Nephron progenitor cell (in vitro differentiated cells): ENCODE data around the gene ADAMTS9.

ENCODE experiments used
- DNase-seq: peaks from one replicate; pipeline ENCODE4 v3.0.0; 2021
- H3K27ac Mint-ChIP-seq: 2 replicates; pipeline ENCODE4 v1.8.0; 2021; ENCODE audit warnings: mild to moderate bottlenecking, moderate library complexity, mixed read lengths
- H3K27me3 Mint-ChIP-seq: 2 replicates; pipeline ENCODE4 v1.8.0; 2021; ENCODE audit warnings: mild to moderate bottlenecking, low read depth, mixed read lengths; ENCODE audit not compliant: poor library complexity
- H3K36me3 Mint-ChIP-seq: 2 replicates; pipeline ENCODE4 v1.8.0; 2021; ENCODE audit warnings: low read depth, mixed read lengths
- H3K4me1 Mint-ChIP-seq: 2 replicates; pipeline ENCODE4 v1.8.0; 2021; ENCODE audit warnings: mixed read lengths
- H3K4me3 Mint-ChIP-seq: 2 replicates; pipeline ENCODE4 v1.8.0; 2021; ENCODE audit warnings: mild to moderate bottlenecking, moderate library complexity, mixed read lengths
- H3K9me3 Mint-ChIP-seq: 2 replicates; pipeline ENCODE4 v1.8.0; 2021; ENCODE audit warnings: mild to moderate bottlenecking, moderate library complexity, mixed read lengths
- TF ChIP-seq, protein P1 (sequence below): fragments of 200-600 bp; sonication (generic); IDR thresholded peaks from 2 replicates; pipeline ENCODE4 v1.5.0; 2021; ENCODE audit warnings: antibody characterized with exemption

The ADAMTS9 gene

DNA sequence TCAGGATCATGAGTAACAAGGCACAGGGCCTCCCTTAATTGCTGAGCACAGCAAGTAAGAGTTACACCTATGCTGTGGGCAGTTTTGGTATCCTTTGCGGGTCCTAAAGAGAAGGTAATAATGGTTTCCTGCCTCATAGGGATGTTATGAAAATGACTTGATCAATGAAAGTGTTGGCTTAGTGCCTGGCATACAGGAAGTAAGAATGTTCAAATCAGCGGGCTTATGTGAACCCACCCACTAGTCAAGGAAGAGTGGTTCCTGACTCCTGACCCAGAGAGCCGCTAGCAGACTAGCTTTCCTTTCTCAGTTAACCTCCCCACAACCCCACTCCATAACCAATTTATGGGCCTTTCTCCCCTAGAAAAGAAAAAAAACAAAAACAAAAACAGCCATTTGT is 5.2 kb upstream of the ADAMTS9 start:
- TF ChIP-seq, protein P1, sequence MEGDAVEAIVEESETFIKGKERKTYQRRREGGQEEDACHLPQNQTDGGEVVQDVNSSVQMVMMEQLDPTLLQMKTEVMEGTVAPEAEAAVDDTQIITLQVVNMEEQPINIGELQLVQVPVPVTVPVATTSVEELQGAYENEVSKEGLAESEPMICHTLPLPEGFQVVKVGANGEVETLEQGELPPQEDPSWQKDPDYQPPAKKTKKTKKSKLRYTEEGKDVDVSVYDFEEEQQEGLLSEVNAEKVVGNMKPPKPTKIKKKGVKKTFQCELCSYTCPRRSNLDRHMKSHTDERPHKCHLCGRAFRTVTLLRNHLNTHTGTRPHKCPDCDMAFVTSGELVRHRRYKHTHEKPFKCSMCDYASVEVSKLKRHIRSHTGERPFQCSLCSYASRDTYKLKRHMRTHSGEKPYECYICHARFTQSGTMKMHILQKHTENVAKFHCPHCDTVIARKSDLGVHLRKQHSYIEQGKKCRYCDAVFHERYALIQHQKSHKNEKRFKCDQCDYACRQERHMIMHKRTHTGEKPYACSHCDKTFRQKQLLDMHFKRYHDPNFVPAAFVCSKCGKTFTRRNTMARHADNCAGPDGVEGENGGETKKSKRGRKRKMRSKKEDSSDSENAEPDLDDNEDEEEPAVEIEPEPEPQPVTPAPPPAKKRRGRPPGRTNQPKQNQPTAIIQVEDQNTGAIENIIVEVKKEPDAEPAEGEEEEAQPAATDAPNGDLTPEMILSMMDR: no peak

DNA sequence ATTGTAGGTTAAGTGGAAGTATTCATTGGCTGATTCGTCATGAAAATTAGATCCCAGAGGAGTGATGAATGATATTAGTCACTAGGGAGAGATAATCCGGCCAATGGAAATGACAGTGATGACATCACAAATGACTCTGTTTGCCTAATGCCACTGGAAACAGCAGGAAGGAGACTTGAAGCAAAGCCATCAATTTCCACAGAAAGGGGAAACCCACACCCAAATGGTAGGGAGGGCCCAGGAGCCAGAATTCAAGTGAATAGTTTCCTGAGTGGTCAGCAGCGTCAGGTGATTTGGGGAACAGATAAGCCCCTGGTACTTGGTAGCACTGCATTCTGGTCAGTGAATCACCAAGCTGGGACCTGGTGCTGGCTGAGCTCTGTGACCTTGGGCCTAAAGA is 3.3 kb upstream of the ADAMTS9 start:
- no peak overlapping the region for H3K4me3 Mint-ChIP-seq
- no peak overlapping the region for H3K27ac Mint-ChIP-seq
- no peaks in the 10 kb centered on the region for H3K27me3 Mint-ChIP-seq
- H3K9me3 Mint-ChIP-seq: peaks cover 4% of the 10 kb centered on the region
- H3K4me1 Mint-ChIP-seq: peaks cover 68% of the 10 kb centered on the region
- peaks cover 4% of the 10 kb centered on the region for H3K36me3 Mint-ChIP-seq
- TF ChIP-seq, protein P1: no peak
- no peak for DNase-seq

More for the DNA sequence above, 5.2 kb upstream of the ADAMTS9 start:
- peaks cover 60% of the 10 kb centered on the region for H3K4me1 Mint-ChIP-seq
- peaks cover 12% of the 10 kb centered on the region for H3K36me3 Mint-ChIP-seq
- DNase-seq: no peak
- H3K27me3 Mint-ChIP-seq: no peaks in the 10 kb centered on the region
- H3K27ac Mint-ChIP-seq: no peak overlapping the region
- no peak overlapping the region for H3K4me3 Mint-ChIP-seq
- peaks cover 6% of the 10 kb centered on the region for H3K9me3 Mint-ChIP-seq

DNA sequence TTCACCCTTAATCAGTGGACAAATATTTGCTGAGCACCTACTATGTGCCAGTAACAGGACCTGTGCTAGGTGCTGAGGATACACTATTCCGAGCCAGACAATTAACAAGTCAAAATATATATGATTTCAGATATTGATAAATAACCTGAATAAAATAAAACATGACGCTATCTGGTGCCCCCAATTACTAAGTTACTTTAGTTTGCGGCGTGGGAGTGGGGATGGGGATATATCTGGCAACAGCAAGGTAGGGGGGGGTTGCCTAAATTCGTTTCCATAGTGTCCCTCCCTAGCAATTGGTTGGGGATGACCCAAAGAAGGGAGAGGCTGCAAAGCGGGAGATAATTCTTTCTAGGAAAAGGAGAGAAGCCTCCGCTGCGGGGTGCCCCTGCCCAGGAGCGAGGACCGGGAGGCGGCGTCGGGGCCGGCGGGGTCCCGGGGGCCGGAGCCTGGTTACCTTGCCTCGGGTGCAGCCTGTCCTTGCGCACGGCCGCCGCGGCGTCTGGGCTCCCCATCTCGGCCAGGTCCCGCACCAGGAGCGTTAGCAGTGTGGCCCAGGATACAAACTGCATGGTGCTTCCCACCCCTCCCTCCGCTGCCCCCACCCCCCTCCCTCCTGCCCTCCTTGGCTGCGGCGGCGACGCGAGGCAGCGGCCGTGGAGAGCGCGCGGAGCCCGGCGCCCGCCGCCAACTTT is 567 bp downstream of the ADAMTS9 start:
- H3K27ac Mint-ChIP-seq: peak overlapping the region; percentile 99
- peaks cover 21% of the 10 kb centered on the region for H3K27me3 Mint-ChIP-seq
- peaks cover 18% of the 10 kb centered on the region for H3K36me3 Mint-ChIP-seq
- TF ChIP-seq, protein P1: no peak
- no peaks in the 10 kb centered on the region for H3K9me3 Mint-ChIP-seq
- peaks cover 64% of the 10 kb centered on the region for H3K4me1 Mint-ChIP-seq
- H3K4me3 Mint-ChIP-seq: peak overlapping the region; percentile 96
- DNase-seq: no peak

DNA sequence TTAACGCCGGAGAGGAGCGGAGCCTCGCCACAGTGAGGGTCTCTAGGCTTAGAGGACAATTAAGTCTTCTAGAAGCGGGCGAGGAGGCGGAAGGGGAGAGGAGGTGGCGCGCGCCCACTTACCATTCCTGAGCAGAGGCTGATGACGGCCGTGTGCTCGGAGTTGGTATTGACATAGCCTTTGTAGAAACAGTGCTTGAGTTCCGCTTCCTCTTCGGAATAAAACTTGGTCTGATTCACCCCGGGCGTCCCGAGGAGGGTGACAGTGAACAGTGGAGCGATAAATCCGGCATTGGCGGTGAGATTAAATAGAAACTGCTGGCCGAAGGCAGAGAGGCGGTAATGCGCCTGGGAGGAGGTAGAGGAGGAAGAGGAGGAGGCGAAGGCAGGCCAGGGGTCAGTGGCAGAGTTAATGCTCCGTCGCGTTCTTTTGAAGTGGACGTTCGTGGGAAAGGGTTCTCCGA is 1.3 kb downstream of the ADAMTS9 start:
- TF ChIP-seq, protein P1: no peak
- peak; percentile 55 for DNase-seq
- H3K9me3 Mint-ChIP-seq: no peaks in the 10 kb centered on the region
- H3K27me3 Mint-ChIP-seq: peaks cover 21% of the 10 kb centered on the region
- peaks cover 61% of the 10 kb centered on the region for H3K4me1 Mint-ChIP-seq
- H3K27ac Mint-ChIP-seq: peak overlapping the region; percentile 99
- peaks cover 23% of the 10 kb centered on the region for H3K36me3 Mint-ChIP-seq
- H3K4me3 Mint-ChIP-seq: peak overlapping the region; percentile 96

DNA sequence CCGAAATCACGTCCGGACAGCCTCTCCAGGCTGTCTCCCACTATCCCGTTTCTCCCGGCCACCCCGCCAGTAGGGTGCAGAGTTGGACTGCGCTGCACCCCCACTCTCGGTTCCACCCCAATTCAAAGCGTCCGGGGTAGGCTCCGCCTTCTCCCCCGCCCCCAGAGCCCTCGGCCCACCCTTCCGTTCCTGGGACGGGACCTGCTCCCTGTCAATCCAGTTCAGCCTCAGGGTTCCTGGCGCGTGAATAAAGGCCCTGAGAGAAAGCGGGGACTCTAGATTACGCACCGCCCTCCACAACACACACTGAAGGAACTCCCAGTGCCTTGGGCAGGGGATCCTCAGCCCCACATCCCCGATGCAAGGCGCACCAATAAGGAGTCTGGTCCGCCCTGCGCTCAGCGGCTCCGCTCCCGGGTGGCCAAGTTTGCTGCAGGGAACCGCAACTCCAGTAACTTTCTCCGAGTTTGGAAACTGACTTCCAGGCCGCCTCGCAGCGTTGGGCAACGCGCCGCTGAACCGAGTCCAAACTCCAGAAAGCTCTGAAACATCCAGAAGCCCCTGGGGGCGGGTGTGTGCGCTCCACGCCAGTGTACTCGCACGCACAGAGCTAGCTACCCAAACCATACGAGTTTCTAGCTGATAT is 1.9 kb downstream of the ADAMTS9 start:
- peaks cover 27% of the 10 kb centered on the region for H3K36me3 Mint-ChIP-seq
- TF ChIP-seq, protein P1: no peak
- DNase-seq: peak; percentile 87
- H3K4me1 Mint-ChIP-seq: peaks cover 55% of the 10 kb centered on the region
- H3K4me3 Mint-ChIP-seq: peak overlapping the region; percentile 96
- no peaks in the 10 kb centered on the region for H3K9me3 Mint-ChIP-seq
- H3K27ac Mint-ChIP-seq: peak overlapping the region; percentile 99
- H3K27me3 Mint-ChIP-seq: peaks cover 21% of the 10 kb centered on the region
